ENCODE data around the gene CT45A5. TPM values are rescaled to one million over a fixed set of nuclear protein-coding genes. Genes with fewer than 3 reads are reported as not detected.

CT45A5 gene
- total RNA-seq, 1 donor from 2014 or later = not detected

Other genes with a start within 250 kb of the CT45A5 start
- not detected in 2 replicates for gene CT45A1, start 71.9 kb downstream of the CT45A5 start, total RNA-seq (ENCODE audit: low replicate concordance)
- not detected in 2 replicates for gene CT45A3, start 17.3 kb downstream of the CT45A5 start, total RNA-seq (ENCODE audit: low replicate concordance)
- not detected in 2 replicates for gene CT45A6, start 17.3 kb upstream of the CT45A5 start, total RNA-seq (ENCODE audit: low replicate concordance)
- not detected in 2 replicates for gene CT45A2, start 34.5 kb upstream of the CT45A5 start, total RNA-seq (ENCODE audit: low replicate concordance)
- not detected in 2 replicates for gene CT45A7, start 51.8 kb upstream of the CT45A5 start, total RNA-seq (ENCODE audit: low replicate concordance)
- gene CT45A8, start 69.0 kb upstream of the CT45A5 start, total RNA-seq (ENCODE audit: low replicate concordance) = not detected in 2 replicates
- gene CT45A9, start 86.3 kb upstream of the CT45A5 start, total RNA-seq (ENCODE audit: low replicate concordance) = not detected in 2 replicates
- gene CT45A10, start 107.9 kb upstream of the CT45A5 start, total RNA-seq (ENCODE audit: low replicate concordance) = not detected in 2 replicates
- gene SAGE1, start 108.2 kb upstream of the CT45A5 start, total RNA-seq (ENCODE audit: low replicate concordance) = not detected in 2 replicates
- gene MMGT1, start 188.5 kb upstream of the CT45A5 start, total RNA-seq (ENCODE audit: low replicate concordance) = 18.3 and 19.3 TPM in 2 replicates
- 10.7 and 15.8 TPM in 2 replicates for gene SLC9A6, start 199.9 kb upstream of the CT45A5 start, total RNA-seq (ENCODE audit: low replicate concordance)

Measured in type B pancreatic cell (in vitro differentiated cells).